GM23338 (cell line): ENCODE results near the gene CCDC61.

Experiments used
- CREB1 ChIP-seq: fragments of 250-450 bp; sonication (Bioruptor Pico); IDR thresholded peaks from 2 replicates; pipeline ENCODE4 v1.5.0; 2020; ENCODE audit warnings: low read depth, mild to moderate bottlenecking, moderate library complexity
- CTCF ChIP-seq, 2 experiments: fragments of 200-600 bp in 1 of 2; sonication (generic) in 1 of 2; conservative IDR thresholded peaks; 2 replicates each; pipeline versions ENCODE4 v1.5.1 to v1.6.1; 2016 to 2017; ENCODE audit warnings: antibody characterized with exemption in 2 of 2, low read depth in 2 of 2, mild to moderate bottlenecking in 2 of 2, moderate library complexity in 1 of 2
- ETS1 ChIP-seq: IDR thresholded peaks from 2 replicates; pipeline ENCODE4 v1.6.1; 2016; ENCODE audit warnings: antibody characterized with exemption
- EZH2 ChIP-seq: fragments of 200-600 bp; sonication (generic); IDR thresholded peaks from one replicate; pipeline ENCODE4 v1.8.0; 2017; ENCODE audit warnings: antibody characterized with exemption, mild to moderate bottlenecking, low read depth; ENCODE audit not compliant: unreplicated experiment
- EZH2phosphoT487 ChIP-seq: fragments of 200-600 bp; sonication (generic); IDR thresholded peaks from one replicate; pipeline ENCODE4 v1.8.1; 2018; ENCODE audit warnings: antibody characterized with exemption; ENCODE audit not compliant: unreplicated experiment
- JUNB ChIP-seq: IDR thresholded peaks from one replicate; pipeline ENCODE4 v1.6.1; 2016; ENCODE audit warnings: antibody characterized with exemption; ENCODE audit not compliant: unreplicated experiment
- NANOG ChIP-seq: IDR thresholded peaks from 2 replicates; pipeline ENCODE4 v1.6.1; 2016; ENCODE audit warnings: antibody characterized with exemption, borderline replicate concordance
- POLR2AphosphoS5 ChIP-seq: IDR thresholded peaks from 2 replicates; pipeline ENCODE4 v1.6.1; 2016; ENCODE audit warnings: antibody characterized with exemption, low read depth
- REST ChIP-seq: IDR thresholded peaks from one replicate; pipeline ENCODE4 v1.6.1; 2018; ENCODE audit warnings: antibody characterized with exemption; ENCODE audit not compliant: unreplicated experiment
- STAT1 ChIP-seq: IDR thresholded peaks from one replicate; pipeline ENCODE4 v1.6.1; 2016; ENCODE audit warnings: antibody characterized with exemption; ENCODE audit not compliant: unreplicated experiment
- ZNF114 ChIP-seq: fragments of 250-450 bp; sonication (Bioruptor Pico); IDR thresholded peaks from 2 replicates; pipeline ENCODE4 v1.5.0; 2020; ENCODE audit warnings: mild to moderate bottlenecking, moderate library complexity
- ZNF331 ChIP-seq: fragments of 250-450 bp; sonication (Bioruptor Pico); IDR thresholded peaks from 2 replicates; pipeline ENCODE4 v1.5.0; 2020; ENCODE audit warnings: low read depth, mild to moderate bottlenecking, moderate library complexity
- ZNF462 ChIP-seq: fragments of 250-450 bp; sonication (Bioruptor Pico); IDR thresholded peaks from 2 replicates; pipeline ENCODE4 v1.5.0; 2020; ENCODE audit warnings: mild to moderate bottlenecking, moderate library complexity

DNA sequence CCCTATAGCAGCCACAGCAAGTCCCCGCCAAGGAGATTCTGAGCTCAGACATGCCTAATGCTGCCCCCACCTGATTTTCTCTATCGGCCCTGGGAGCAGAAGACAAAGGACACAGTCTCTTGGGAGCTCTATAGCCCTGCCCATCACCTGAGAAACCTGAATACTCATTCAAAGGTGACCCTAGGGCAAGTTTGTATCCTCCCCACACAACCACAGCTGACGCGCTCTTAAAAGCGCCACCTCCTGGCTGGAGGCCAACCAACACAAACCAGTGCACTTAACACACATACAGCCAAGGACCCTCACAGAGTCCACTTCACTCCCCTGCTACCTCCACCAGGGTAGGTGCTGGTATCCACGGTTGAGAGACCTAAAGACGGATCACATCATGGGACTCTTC lies 54.3 kb downstream of the CCDC61 start:
- TF ChIP-seq CTCF (conservative IDR thresholded peaks at IDR 0.05; ENCODE audit: low read depth in 2 of 2), result peak; percentile 80 to 86
- TF ChIP-seq POLR2AphosphoS5, result 0 out of 2 replicates have a peak, but pooled peaks have one; percentile 22
- no peak for TF ChIP-seq JUNB
- no peak for TF ChIP-seq EZH2
- no peak for TF ChIP-seq EZH2phosphoT487
- TF ChIP-seq ZNF331 (CRISPR knock-in tag), result no peak
- TF ChIP-seq REST, result no peak
- TF ChIP-seq ETS1, result no peak
- no peak for TF ChIP-seq NANOG
- no peak for TF ChIP-seq ZNF462 (CRISPR knock-in tag)
- no peak for TF ChIP-seq STAT1
- TF ChIP-seq ZNF114, result no peak
- TF ChIP-seq CREB1 (CRISPR knock-in tag), result peak; percentile 41; the same call in 1 of the 2 replicates
